H9 (cell line): ENCODE results near the gene SIGLEC7. TPM values are rescaled to one million over a fixed set of nuclear protein-coding genes. Genes with fewer than 3 reads are reported as not detected.

ENCODE experiments used
- DNase-seq: peaks from one replicate; pipeline ENCODE4 v3.0.0-alpha.2; 2017
- H2AFZ ChIP-seq: one replicate; pipeline ENCODE4 v1.6.1; 2013; ENCODE audit warnings: mild to moderate bottlenecking, low read length, control low read depth, moderate library complexity
- H2AK5ac ChIP-seq: 2 replicates; pipeline ENCODE4 v1.6.1; 2013; ENCODE audit warnings: low read length, control low read depth, mixed read lengths; ENCODE audit not compliant: insufficient read length
- H2BK120ac ChIP-seq: one replicate; pipeline ENCODE4 v1.6.1; 2013; ENCODE audit warnings: low read depth, mild to moderate bottlenecking, low read length, control low read depth, inconsistent platforms; ENCODE audit not compliant: poor library complexity, severe bottlenecking
- H2BK12ac ChIP-seq: 2 replicates; pipeline ENCODE4 v1.6.1; 2013; ENCODE audit warnings: low read length, control low read depth, mixed read lengths, low read depth; ENCODE audit not compliant: insufficient read length
- H2BK15ac ChIP-seq: 2 replicates; pipeline ENCODE4 v1.6.1; 2013; ENCODE audit warnings: low read depth, low read length, control low read depth
- H2BK20ac ChIP-seq: one replicate; pipeline ENCODE4 v1.6.1; 2013; ENCODE audit warnings: low read depth, mild to moderate bottlenecking, low read length, control low read depth, inconsistent platforms; ENCODE audit not compliant: poor library complexity, severe bottlenecking
- H2BK5ac ChIP-seq: 2 replicates; pipeline ENCODE4 v1.6.1; 2013; ENCODE audit warnings: low read length, control low read depth, mixed read lengths; ENCODE audit not compliant: insufficient read length
- H3K14ac ChIP-seq: 2 replicates; pipeline ENCODE4 v1.6.1; 2013; ENCODE audit warnings: low read length, control low read depth; ENCODE audit not compliant: insufficient read depth
- H3K18ac ChIP-seq: 2 replicates; pipeline ENCODE4 v1.6.1; 2013; ENCODE audit warnings: low read depth, mild to moderate bottlenecking, mixed read lengths, low read length, control low read depth; ENCODE audit not compliant: insufficient read length
- H3K23ac ChIP-seq: 2 replicates; pipeline ENCODE4 v1.6.1; 2013; ENCODE audit warnings: low read length, control low read depth, mixed read lengths, low read depth; ENCODE audit not compliant: insufficient read length
- H3K23me2 ChIP-seq: 2 replicates; pipeline ENCODE4 v1.6.1; 2013; ENCODE audit warnings: low read depth, mild to moderate bottlenecking, mixed read lengths, low read length, control low read depth; ENCODE audit not compliant: insufficient read length, poor library complexity, severe bottlenecking
- H3K27ac ChIP-seq: 2 replicates; pipeline ENCODE4 v1.5.1; 2013; ENCODE audit warnings: low read length, control low read depth, mixed read lengths, low read depth; ENCODE audit not compliant: insufficient read length
- H3K27me3 ChIP-seq: 2 replicates; pipeline ENCODE4 v1.6.1; 2013; ENCODE audit warnings: low read length, control low read depth, inconsistent platforms; ENCODE audit not compliant: insufficient read depth
- H3K4ac ChIP-seq: 2 replicates; pipeline ENCODE4 v1.6.1; 2013; ENCODE audit warnings: low read depth, mild to moderate bottlenecking, control low read depth, inconsistent platforms, low read length, moderate library complexity
- H3K4me1 ChIP-seq: 2 replicates; pipeline ENCODE4 v1.6.1; 2013; ENCODE audit warnings: low read length, control low read depth, inconsistent platforms; ENCODE audit not compliant: insufficient read depth
- H3K4me2 ChIP-seq: 2 replicates; pipeline ENCODE4 v1.6.1; 2013; ENCODE audit warnings: low read length, control low read depth, mixed read lengths; ENCODE audit not compliant: insufficient read length, insufficient read depth
- H3K56ac ChIP-seq: 2 replicates; pipeline ENCODE4 v1.6.1; 2013; ENCODE audit warnings: low read depth, mild to moderate bottlenecking, mixed read lengths, low read length, control low read depth; ENCODE audit not compliant: insufficient read length
- H3K79me1 ChIP-seq: 2 replicates; pipeline ENCODE4 v1.6.1; 2013; ENCODE audit warnings: low read depth, mild to moderate bottlenecking, moderate library complexity, low read length, control low read depth, inconsistent platforms; ENCODE audit not compliant: insufficient read depth, poor library complexity, severe bottlenecking
- H3K79me2 ChIP-seq: 2 replicates; pipeline ENCODE4 v1.6.1; 2013; ENCODE audit warnings: low read length, control low read depth, inconsistent platforms; ENCODE audit not compliant: insufficient read depth
- H3K9ac ChIP-seq: 2 replicates; pipeline ENCODE4 v1.6.1; 2013; ENCODE audit warnings: low read length, control low read depth, mixed read lengths; ENCODE audit not compliant: insufficient read length; ENCODE audit errors: extremely low read depth
- H3K9me3 ChIP-seq: one replicate; pipeline ENCODE4 v1.6.1; 2013; ENCODE audit warnings: low read depth, low read length, inconsistent platforms; ENCODE audit not compliant: control insufficient read depth
- H3T11ph ChIP-seq: one replicate; pipeline ENCODE4 v1.6.1; 2013; ENCODE audit warnings: mild to moderate bottlenecking, low read length, control low read depth, inconsistent platforms
- H4K20me1 ChIP-seq: one replicate; pipeline ENCODE4 v1.6.1; 2013; ENCODE audit not compliant: control insufficient read depth, insufficient read length, insufficient read depth
- H4K5ac ChIP-seq: 2 replicates; pipeline ENCODE4 v1.6.1; 2013; ENCODE audit warnings: low read depth, mild to moderate bottlenecking, mixed read lengths, low read length, control low read depth; ENCODE audit not compliant: insufficient read length
- H4K8ac ChIP-seq: replicated peaks from 2 replicates; pipeline ENCODE4 v1.6.1; 2013; ENCODE audit warnings: low read length, control low read depth, mixed read lengths, low read depth; ENCODE audit not compliant: insufficient read length
- H4K91ac ChIP-seq: 2 replicates; pipeline ENCODE4 v1.6.1; 2013; ENCODE audit warnings: low read depth, mild to moderate bottlenecking, moderate library complexity, mixed read lengths, low read length, control low read depth; ENCODE audit not compliant: insufficient read length
- H3K27ac Mint-ChIP-seq, 3 experiments: 2 replicates in 2 of 3; 3 replicates in 1 of 3; pipeline ENCODE4 v1.8.0; 2020 to 2021; ENCODE audit warnings: mixed read lengths in 3 of 3, mild to moderate bottlenecking in 1 of 3, moderate library complexity in 1 of 3
- H3K27me3 Mint-ChIP-seq: 2 replicates; pipeline ENCODE4 v1.8.0; 2021; ENCODE audit warnings: low read depth, mild to moderate bottlenecking, moderate library complexity, mixed read lengths
- H3K36me3 Mint-ChIP-seq, 3 experiments: 2 replicates in 2 of 3; 3 replicates in 1 of 3; pipeline ENCODE4 v1.8.0; 2020 to 2021; ENCODE audit warnings: low read depth in 3 of 3, mixed read lengths in 3 of 3; ENCODE audit not compliant: insufficient read depth in 1 of 3
- H3K4me1 Mint-ChIP-seq, 2 experiments: 2 replicates each; pipeline ENCODE4 v1.8.0; 2020; ENCODE audit warnings: mixed read lengths in 2 of 2
- H3K4me3 Mint-ChIP-seq, 2 experiments: 2 replicates in 1 of 2; 3 replicates in 1 of 2; pipeline ENCODE4 v1.8.0; 2020 to 2021; ENCODE audit warnings: mild to moderate bottlenecking in 2 of 2, mixed read lengths in 2 of 2, moderate library complexity in 1 of 2
- H3K9me3 Mint-ChIP-seq, 2 experiments: 2 replicates in 1 of 2; 3 replicates in 1 of 2; pipeline ENCODE4 v1.8.0; 2020; ENCODE audit warnings: mild to moderate bottlenecking in 2 of 2, mixed read lengths in 2 of 2, moderate library complexity in 1 of 2
- CTCF ChIP-seq: fragments of 200-600 bp; sonication (generic); conservative IDR thresholded peaks from 3 replicates; pipeline ENCODE4 v1.8.0; 2021; ENCODE audit warnings: antibody characterized with exemption, mild to moderate bottlenecking
- WGBS: extraction: QIAGEN DNeasy Blood & Tissue Kit; methylation state at CpG from one replicate; pipeline ENCODE4 v1.1.7; 2013; ENCODE audit warnings: missing lambda C conversion rate, low lambda C conversion rate, mixed read lengths; ENCODE audit not compliant: insufficient read length; ENCODE audit errors: extremely low coverage; 5-methylcytosine and 5-hydroxymethylcytosine counted together
- total RNA-seq: library from RNA; stranded (reverse); gene quantifications from 2 replicates; pipeline ENCODE4 v1.2.1, GENCODE V29; 2021

SIGLEC7 gene
- total RNA-seq, 1 experiment from 2014 or later, result not detected

- no peak within 1 kb of the TSS for H3K4ac ChIP-seq
- no peaks in the 10 kb centered on the region; a peak in 1 of 5 replicates for H3K9me3 Mint-ChIP-seq
- H2AK5ac ChIP-seq, result no peak within 1 kb of the TSS
- no peak within 1 kb of the TSS for H2BK20ac ChIP-seq
- peaks cover 6% of the 10 kb centered on the region for H3K23me2 ChIP-seq
- no peaks in the 10 kb centered on the region for H3K27me3 ChIP-seq
- no peak within 1 kb of the TSS for H2BK120ac ChIP-seq
- no peak within 1 kb of the TSS for H3K23ac ChIP-seq
- peak within 1 kb of the TSS in 2 of 3 experiments; percentile 65 to 96; a peak in 3 of 7 replicates for H3K27ac Mint-ChIP-seq
- peaks cover 12% of the 10 kb centered on the region for H3K27me3 Mint-ChIP-seq
- peaks cover 0 to 7% (median 6%) of the 10 kb centered on the region in 3 experiments; a peak in 3 of 7 replicates for H3K36me3 Mint-ChIP-seq
- H4K91ac ChIP-seq, result no peak within 1 kb of the TSS
- no peaks in the 10 kb centered on the region for H3K79me2 ChIP-seq
- no peak for TF ChIP-seq CTCF
- H3K4me3 Mint-ChIP-seq, result peak within 1 kb of the TSS; percentile 97 to 98
- peak; percentile 99 for DNase-seq
- no peaks in the 10 kb centered on the region for H3K79me1 ChIP-seq
- H3K27ac ChIP-seq, result no peak within 1 kb of the TSS
- H4K8ac ChIP-seq, result no peak within 1 kb of the TSS
- H3K9me3 ChIP-seq, result no peaks in the 10 kb centered on the region
- H3K4me1 Mint-ChIP-seq, result peaks cover 8 to 9% of the 10 kb centered on the region in 2 experiments
- H3K18ac ChIP-seq, result peak within 1 kb of the TSS; percentile 56
- H4K5ac ChIP-seq, result no peak within 1 kb of the TSS
- H2AFZ ChIP-seq, result no peak within 1 kb of the TSS
- peak within 1 kb of the TSS; percentile 40 for H3K9ac ChIP-seq
- no peak within 1 kb of the TSS for H3K14ac ChIP-seq
- WGBS, result no CpG with 5 or more reads among the region's 43 CpGs
- peak within 1 kb of the TSS; percentile 94 for H3K4me2 ChIP-seq
- no peaks in the 10 kb centered on the region for H4K20me1 ChIP-seq
- H2BK12ac ChIP-seq, result no peak within 1 kb of the TSS
- H3T11ph ChIP-seq, result no peak within 1 kb of the TSS
- H2BK15ac ChIP-seq, result no peak within 1 kb of the TSS
- peaks cover 3% of the 10 kb centered on the region; the same call in 1 of the 2 replicates for H3K4me1 ChIP-seq
- no peak within 1 kb of the TSS for H3K56ac ChIP-seq
- no peak within 1 kb of the TSS for H2BK5ac ChIP-seq
Measured at GRCh38 chr19:51108066-51108804, 33.9 kb upstream of the SIGLEC7 start, which contains the start of gene CTU1. CTU1 (minus strand) TSS chr19:51108409; CDS start chr19:51104569, 3,840 bp downstream.
